T-helper 2 cell (primary cell): ENCODE data around the gene TVP23B.
A peak's percentile ranks its signal among the peaks of the same experiment; 100 is the strongest.
"Not testable (repeated sequence)": the region's sequence is repeated elsewhere in the genome, so short reads cannot be mapped to it uniquely, and the experiment has no call there.

ENCODE experiments used
- DNase-seq, 5 experiments: peaks; one replicate each; pipeline versions ENCODE4 v3.0.0 to v3.0.0-alpha.2; 2012 to 2022
- total RNA-seq, 2 donors: gene quantifications; one replicate each; lab custom pipeline; 2026; lab: John Stamatoyannopoulos, UW

TVP23B gene
- total RNA-seq: 11.5 to 18.8 reads per million in 2 donors

DNA sequence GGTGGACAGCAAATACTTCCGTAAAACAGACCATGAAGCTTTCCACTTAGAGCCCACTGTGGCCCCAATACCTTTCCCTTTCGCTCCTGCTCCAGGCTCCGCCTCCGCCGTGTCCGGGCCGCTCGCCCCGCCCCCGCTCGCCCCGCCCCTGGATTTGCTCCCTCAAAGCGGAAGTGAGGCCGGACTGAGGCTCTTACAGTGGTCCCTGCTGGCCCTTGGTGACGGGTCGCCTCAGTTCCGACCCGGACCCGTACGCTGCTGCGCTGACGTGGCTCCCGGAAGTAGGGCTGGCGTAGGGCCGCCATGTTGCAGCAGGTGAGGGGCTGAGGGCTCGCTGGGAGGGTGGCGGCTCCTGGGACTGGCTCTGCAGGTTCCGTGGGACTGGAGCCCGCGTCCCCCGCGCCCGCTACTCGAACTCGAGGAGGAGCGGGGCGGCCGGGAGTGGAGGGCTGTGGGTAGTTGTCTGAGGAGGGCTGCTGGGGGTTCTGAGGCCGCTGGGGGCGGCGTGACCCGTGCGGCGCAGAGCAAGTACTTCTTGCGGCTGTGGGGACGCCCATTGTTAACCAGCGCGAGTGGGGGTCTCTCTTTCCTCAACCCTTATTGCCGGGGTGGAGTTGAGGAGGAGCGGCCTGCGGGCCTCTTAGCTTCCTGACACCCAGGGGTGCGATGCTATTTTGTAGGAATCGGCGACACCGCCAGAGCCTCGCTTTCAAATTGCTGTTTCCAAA lies at the start of gene TVP23B:
Gene TVP23B (plus strand): TSS at position 193 of the 728 bp plus-strand sequence. CDS start 111 bp downstream, at position 304.
- DNase-seq: peak; percentile 86 to 98 (median 93)

- not testable (repeated sequence) for DNase-seq
Observed at GRCh38 chr17:18732438-18732837, 48.5 kb upstream of the TVP23B start.

- DNase-seq: not testable (repeated sequence)
Observed at GRCh38 chr17:18733350-18733749, 47.6 kb upstream of the TVP23B start.

DNA sequence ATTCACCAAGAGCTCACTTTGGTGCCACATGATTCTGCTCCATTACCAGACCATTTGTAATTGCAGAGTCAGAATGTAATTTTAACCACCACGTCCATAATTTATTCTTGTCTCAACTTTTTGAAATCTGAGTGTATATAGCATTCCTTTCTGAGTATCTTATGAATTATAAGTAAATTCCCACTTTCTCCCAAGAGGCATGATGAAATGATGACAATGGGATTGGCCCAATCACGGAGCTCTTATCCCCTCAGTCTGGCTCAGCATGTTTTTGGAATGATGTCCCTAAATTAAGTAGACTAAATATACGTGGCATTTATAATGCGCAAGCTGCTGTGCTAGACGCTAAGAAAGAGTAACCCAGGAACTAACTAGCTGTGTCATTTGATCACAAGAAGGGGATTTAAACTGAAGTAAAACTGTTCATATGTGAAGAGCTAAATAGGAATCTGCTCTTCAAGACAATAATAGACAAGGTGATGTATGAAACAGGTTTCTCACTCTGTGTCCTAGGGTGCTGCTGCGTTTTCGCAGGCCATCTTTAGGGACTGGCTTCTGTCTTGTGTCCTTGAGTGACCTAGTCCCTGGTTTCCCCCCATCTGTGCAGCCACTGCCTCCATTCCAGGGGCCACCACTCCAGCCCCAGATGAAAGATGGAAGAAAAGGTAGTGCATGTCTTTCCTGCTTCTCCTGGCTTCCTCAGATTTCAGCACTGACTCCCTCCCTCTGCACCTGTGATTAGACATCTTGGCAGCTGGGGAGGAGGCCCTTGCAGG lies 41.2 kb upstream of the TVP23B start:
- not testable (repeated sequence) for DNase-seq

DNA sequence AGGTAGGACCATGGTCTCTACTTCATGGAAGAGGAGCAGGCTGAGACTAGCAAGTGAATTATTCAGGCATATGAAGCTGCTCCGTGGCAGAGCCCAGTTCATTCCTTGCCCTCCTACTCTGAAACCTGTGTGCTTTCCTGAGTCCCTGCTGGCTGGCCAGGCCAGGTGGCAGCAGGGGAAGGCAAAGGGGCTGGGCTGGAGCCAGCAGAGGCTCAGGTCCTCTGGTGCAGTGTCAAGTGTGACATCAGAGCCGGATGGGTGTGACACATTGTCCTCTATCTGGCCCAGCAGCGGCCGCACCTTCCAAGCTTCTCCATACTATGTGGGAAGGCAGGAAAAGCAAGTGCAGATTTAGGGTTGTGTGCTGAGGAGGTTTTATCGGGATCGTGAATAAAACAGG lies 39.8 kb upstream of the TVP23B start:
- not testable (repeated sequence) for DNase-seq

- not testable (repeated sequence) for DNase-seq
Observed at GRCh38 chr17:18743699-18744421, 37.1 kb upstream of the TVP23B start, which contains the start of gene FBXW10. Gene FBXW10 (plus strand): TSS chr17:18744054. CDS start chr17:18744245, 191 bp downstream.

DNA sequence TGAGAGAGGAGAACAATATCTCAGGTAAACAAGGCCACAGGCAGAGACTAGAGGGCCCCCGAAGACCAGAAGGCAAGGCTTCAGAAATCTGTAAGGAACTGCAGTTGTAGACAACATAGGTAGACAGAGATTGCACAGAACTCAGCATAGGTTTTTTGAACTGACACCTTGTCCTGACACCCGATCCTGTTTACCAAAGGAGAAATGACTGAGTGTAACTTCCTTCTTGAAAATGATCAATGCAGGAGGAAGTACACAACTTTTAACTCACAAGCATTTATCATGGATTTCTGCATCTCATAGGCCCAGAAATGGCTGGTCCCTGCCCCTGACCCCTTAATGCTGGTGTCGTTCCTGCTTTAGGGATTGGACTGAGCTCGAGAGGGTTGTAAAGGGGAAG lies 36.3 kb upstream of the TVP23B start:
- DNase-seq: not testable (repeated sequence)

GRCh38 chr17:18746551-18746950 lies 34.4 kb upstream of the TVP23B start:
- DNase-seq: not testable (repeated sequence)

DNA sequence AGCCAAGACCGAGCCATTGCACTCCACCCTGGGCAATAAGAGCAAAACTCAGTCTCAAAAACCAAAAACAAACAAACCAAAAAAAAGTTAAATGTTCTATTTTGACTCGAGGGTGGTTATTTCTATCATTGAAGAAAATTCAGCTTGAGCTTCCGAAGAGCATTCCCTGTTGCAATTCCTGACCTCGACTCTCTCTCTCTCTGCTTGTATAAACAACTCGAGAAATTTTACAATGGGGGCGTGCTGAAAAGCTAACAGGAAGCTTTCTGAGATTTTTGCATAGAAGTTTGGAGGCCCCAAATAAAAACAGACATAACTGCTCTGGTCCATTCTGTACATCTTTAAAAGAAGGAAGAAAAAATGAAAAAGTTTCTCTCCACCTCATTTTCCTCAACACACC lies 33.5 kb upstream of the TVP23B start:
- not testable (repeated sequence) for DNase-seq

DNA sequence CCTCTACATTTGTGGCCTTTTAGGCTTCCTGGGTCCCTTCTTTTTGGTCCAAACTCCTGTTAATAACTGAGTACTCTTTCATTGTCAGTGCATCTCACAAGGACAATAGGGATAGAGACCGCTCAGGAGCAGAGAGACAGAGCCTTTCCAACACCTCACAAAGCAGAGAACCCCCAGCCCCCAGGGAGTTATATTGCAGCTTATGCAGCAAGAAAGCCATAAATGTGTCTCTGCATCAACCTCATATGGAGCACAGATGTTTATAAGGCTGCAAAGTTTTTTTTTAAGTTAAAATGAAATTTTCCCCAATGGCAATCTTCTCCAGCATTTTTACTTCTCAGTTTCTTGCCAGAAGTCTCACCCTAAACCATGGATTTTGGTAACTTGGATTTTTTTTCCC lies 30.7 kb upstream of the TVP23B start:
- not testable (repeated sequence) for DNase-seq

- DNase-seq: not testable (repeated sequence)
Observed at GRCh38 chr17:18753829-18754409, 27.1 kb upstream of the TVP23B start.

- not testable (repeated sequence) for DNase-seq
Observed at GRCh38 chr17:18755969-18756368, 25.0 kb upstream of the TVP23B start.

DNA sequence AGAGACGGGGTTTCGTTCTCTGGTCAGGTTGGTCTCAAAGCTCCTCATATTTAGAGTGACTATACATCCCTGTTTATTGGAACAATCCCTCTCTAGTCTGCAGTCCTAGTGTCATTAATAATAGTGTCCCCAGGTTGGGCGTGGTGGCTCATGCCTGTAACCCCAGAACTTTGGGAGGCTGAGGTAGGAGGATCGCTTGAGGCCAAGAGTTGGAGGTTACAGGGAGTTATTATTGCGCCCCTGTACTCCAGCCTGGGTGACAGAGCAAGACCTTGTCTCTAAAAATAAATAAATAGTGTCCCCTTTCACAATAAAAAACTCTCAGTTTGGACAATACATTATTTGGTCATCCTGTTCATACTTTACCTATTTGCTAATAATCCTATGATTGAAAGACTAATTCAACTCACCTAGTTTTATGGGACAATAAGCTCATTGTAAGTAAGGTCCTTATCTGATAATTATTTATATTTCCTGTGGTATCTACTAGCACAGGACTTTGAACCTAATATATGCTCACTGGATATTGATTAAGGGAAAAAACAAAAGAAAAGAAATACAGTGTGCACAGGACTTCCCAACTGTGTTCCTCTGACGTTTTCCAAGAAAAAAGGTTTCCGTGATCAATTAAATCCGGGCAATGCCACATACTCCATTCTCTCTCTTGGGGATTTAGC lies 23.5 kb upstream of the TVP23B start:
- not testable (repeated sequence) for DNase-seq

DNA sequence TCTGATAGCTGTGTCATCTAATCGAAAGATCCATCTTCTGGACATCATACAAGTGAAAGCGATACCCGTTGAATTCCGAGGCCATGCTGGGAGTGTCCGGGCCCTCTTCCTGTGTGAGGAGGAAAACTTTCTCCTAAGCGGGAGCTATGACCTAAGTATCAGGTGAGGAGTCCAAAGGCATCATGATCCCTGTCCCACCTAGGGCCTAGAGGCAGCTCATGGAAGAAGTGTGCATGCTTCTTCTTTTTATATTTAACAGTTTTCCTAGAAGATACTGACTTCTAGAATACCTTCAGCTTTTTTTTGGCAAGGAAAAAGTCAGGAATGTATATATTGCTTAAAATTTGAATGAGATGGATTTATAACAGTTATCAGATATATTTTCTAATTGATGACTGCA lies 22.6 kb upstream of the TVP23B start:
- not testable (repeated sequence) for DNase-seq

DNA sequence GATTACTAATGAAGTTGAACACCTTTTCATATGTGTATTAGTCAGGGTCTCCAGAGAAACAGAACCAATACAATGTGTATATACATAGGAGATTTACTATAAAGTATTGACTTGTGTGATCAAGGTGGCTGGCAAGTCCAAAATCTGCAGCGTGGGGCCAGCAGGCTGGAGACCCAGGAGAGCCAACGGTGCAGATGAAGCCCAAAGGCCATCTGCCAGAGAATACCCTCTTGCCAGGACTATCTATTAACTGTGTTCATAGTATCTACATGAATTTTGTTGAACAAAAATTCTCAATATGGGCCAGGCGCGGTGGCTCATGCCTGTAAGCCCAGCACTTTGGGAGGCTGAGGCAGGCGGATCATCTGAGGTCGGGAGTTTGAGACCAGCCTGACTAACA lies 20.8 kb upstream of the TVP23B start:
- DNase-seq: not testable (repeated sequence)

DNA sequence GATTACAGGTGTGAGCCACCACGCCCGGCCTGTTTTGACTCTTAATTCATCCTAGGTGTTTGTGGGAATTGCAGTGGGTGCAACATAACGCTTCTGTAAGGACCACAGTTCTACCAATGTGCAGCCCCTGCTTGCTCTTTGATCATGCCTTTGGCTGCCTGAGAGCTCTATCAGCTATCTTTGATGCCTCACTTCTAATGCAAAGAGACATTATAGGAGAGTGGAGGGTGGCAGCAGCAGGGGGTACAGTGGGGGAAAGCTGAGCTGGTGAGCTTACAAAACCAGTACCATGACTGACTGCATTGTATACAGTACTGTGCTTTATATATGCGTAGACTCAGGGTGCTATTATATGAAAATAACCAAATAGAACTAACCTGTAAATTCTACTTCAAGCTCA lies 10.4 kb upstream of the TVP23B start:
- DNase-seq: not testable (repeated sequence)

- DNase-seq: not testable (repeated sequence)
Observed at GRCh38 chr17:18771066-18771465, 9.9 kb upstream of the TVP23B start.

DNA sequence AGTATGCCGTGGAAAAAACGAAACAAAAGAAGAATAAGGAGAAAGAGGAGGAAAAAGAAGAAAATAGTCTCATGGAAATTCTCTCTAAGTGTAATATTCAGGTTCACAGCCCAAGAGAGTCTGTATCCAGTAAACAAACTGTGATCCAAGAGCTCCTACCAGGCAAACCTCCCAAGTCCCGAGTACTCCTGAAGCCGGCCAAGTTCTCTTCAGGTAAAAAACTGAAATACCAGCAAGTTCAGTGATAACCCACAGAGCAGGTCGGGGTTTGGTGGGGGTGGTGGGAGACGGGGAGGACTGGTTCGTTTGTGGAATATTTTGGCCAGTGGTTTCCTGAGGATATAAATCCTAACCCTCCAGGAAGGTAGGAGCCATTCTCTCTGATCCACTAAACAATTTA lies 8.5 kb upstream of the TVP23B start:
- DNase-seq: no peak

- DNase-seq: peak in 1 of 5 experiments; percentile 34
Observed at GRCh38 chr17:18781805-18782204, 822 bp downstream of the TVP23B start.

DNA sequence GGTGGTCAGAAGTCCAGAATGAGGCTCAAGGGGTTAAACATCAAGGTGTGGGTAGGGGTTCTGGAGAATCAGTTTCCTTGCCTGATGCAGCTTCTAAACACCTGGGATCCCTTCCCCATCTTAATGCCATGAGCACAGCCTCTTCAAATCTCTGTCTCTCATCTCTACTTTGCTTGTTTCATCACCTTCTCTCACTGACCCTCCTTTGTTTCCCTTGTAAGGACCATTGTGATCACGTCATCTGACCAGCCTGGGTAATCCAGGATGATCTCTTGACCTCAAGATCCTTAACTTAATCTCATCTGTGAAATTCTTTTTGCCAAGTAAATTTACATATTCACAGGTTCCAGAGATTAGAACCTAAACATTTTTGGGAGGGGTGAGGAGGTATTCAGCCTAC lies 5.0 kb downstream of the TVP23B start:
- not testable (repeated sequence) for DNase-seq

- not testable (repeated sequence) for DNase-seq
Observed at GRCh38 chr17:18786890-18787289, 5.9 kb downstream of the TVP23B start.

DNA sequence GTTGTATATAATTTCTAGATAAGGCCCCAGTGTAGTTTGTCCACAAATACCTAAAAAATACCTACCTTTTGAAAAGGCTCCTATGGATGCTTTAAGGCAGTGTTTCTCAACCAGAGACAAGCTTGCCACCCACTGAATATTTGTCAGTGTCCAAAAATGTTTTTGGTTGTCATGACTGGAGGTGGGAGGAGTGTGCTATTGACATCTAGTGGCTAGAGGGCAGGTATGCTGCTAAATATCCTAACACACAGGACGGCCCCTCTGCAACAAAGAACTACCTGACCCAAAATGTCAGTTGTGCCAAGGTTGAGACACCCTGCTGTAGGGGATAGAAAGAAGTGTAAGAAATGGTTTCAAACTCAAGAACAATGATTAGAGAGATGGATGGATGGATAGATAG lies 10.4 kb downstream of the TVP23B start:
- not testable (repeated sequence) for DNase-seq
